ENCODE results near the gene GJA4.
A peak's percentile ranks its signal among the peaks of the same experiment; 100 is the strongest.
"Not testable (repeated sequence)": the region's sequence is repeated elsewhere in the genome, so short reads cannot be mapped to it uniquely, and the experiment has no call there.

Gene GJA4

DNA sequence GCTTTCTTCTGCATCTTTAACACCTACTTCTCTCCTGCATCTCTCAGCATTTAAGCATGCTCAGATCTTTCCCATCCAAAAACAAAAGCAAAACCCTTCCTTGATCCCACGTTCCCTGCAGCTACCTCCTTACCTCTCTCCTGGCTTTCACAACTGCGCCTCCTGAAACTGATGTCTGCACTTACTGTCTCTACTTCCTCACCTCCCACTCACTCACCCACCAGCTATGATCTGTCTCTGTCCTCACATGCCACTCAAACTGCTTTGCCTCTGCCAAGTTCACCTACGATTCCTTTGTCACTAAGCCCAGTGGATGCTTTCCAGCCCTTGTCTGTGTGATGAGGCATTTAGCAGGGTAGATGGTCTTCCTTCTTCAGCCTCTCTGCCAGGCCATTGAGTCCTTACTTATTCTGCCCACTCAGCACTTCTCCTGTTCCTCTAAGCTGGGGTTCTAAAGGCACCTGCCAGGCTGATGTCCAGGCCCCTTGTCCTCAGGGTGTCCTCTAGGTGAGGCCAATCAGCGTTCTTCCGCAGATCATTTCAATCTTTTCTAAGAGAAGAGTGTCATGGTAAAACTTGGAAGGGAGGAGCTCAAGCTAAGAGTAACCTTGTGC lies 21.8 kb upstream of the GJA4 start:
- DNase-seq, result no peak

DNA sequence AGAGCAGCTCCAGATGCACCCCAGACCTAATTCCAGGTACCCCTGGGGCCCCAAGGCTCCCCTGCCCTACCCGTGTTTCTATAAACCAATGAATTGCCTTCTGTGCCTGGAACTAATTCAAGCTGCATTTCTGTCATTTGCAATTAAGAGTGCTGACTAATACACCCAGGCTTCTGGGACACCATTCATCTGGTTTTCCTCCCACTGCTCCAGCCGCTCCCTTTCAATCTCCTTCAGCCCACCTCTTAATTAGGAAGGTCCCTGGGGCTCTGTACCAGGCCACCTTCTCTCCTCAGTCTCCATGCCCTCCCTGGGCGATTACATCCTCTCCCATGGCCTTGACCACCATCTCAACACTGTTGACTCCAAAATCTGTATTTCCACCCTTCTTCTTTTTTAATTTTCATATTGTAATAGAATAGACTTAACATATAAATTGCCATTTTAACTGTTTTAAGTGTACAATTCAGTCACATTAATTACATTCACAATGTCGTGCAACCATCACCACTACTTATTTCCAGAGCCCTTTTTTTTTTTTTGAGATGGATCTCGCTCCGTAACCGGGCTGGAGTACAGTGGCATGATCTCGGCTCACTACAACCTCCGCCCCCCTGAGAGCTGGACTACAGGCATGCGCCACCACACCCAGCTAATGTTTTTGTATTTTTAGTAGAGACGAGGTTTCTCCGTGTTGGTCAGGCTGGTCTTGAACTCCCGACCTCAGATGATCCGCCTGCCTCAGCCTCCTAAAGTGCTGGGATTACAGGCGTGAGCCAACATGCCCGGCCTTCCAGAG lies 21.0 kb upstream of the GJA4 start:
- no peak for DNase-seq

DNA sequence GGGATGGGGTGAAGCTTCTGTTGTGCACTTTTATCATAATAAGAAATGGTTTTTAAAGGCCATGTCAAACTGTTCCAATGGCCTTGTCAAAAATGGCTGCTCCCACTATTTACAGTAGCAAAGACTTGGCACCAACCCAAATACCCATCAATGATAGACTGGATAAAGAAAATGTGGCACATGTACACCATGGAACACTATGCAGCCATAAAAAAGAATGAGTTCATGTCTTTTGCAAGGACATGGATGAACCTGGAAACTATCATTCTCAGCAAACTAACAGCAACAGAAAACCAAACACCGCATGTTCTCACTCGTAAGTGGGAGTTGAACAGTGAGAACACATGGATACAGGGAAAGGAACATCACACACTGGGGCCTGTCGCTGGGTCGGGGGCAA lies 19.7 kb upstream of the GJA4 start:
- DNase-seq, result not testable (repeated sequence)

DNA sequence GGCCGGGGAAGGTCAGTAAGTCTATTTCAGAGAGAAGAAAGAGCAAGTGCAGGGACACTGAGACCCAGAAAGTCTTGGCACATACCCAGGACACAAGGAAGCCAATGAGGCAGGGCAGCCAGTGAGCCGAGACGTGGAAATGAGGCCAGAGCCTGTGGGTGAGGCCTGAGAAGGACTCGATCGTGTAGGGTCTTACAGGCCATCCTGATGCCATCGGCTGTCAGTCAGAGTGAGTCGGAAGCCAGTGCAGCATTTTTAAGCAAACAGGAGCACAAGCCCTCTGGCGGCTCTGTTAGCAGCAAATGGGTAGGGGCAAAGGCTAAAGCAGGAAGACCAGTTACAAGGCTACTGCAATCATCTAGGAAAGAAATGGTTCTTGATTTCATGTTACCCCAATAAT lies 17.8 kb upstream of the GJA4 start:
- no peak for DNase-seq

DNA sequence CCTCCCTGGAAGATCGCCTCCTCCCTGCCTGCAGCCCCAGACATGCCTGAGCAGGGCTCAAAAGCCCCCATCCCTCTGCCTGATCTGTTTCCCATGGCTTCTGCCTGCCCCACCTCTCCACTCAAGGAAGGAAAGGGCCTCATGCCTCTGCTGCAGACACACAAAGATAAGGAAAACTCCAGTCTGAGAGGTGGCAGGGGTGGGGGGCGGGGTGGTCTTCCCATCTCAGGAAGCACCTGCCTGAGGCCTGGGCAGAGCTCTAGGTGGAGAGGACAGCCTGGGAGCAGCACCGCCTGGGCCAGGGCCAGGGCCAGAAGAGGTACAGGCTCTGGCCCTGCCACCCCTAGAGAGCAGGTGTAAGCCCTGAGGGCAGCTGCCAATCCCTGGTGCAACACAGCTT lies 15.9 kb upstream of the GJA4 start:
- no peak for DNase-seq

DNA sequence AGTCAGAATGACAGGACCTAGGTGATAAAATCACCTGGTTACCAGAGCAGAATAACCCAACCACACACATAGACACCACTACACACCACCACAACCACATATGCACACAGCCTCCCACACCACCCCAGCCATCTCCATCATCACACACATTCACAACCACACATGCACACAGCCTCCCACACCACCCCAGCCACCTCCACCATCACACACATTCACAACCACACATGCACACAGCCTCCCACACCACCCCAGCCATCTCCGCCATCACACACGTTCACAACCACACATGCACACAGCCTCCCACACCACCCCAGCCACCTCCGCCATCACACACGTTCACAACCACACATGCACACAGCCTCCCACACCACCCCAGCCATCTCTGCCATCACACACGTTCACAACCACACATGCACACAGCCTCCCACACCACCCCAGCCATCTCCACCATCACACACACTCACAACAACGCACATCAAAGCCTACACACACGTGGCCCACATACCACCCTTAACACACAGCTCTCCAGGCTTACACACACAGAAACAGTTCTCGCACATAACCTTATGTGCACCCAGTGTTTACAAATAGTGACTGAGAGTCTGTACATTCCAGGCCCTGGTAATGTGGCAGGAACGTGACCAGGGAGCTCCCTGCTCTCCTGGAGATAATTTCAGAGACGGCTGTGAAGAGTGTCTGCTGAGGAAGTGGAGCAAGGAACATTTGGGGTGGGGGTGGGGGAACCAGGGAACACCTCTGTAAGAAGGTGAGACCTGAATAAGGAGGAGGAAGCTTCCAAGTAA lies 15.1 kb upstream of the GJA4 start:
- DNase-seq, result no peak

DNA sequence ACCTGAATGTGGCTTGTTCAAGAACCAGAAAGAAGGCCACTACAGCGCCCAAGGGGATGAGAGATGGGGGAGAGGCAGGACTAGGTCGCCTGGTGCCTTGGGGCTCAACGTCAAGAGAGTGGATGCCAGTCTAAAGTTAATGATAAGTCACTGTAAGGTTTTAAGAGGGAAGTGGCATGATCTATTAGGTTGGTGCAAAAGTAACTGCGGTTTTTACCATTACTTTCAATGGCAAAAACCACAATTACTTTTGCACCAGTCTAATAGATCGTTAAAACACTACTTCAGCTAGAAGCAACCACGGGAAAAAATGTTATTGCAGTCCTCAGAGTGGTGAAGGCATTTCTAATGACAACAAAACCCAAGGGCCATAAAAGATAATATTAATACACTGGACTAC lies 14.4 kb upstream of the GJA4 start:
- DNase-seq, result no peak

DNA sequence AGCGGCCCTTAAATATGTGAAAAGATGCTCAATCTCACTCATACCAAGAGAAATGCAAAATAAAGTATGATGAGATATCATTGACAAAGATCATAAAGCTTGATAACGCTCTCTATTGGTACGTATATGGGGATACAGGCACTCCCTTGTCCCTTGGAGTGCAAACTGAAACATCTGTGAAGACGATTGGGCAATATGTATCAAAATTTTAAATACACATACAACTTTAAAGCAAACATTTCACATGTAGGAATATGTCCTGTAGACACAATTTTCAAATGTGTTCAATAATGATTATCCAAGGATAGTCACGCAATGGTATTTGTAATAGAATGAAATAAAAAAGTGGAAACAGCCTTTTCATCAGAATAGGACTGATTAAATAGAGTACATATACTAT lies 13.8 kb upstream of the GJA4 start:
- no peak for DNase-seq

DNA sequence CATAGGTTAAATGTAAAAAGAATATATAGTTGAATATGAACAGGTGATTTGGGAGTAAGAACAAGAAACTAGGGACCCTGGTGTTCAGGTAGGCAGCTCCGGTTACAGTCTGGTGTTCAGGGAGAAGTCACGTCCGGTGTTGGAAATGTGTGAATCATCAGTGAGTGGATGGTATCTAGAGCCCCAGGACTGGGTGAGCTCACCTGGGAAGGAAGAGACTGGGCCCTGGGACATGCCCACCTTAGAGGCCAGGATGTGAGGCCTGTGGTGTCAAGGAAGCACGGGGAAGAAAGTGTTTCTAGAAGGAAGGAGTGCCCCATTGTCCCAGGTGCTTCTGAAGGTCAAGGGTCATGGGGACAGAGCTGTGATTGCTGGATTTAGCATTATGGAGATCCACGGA lies 13.3 kb upstream of the GJA4 start:
- no peak for DNase-seq

DNA sequence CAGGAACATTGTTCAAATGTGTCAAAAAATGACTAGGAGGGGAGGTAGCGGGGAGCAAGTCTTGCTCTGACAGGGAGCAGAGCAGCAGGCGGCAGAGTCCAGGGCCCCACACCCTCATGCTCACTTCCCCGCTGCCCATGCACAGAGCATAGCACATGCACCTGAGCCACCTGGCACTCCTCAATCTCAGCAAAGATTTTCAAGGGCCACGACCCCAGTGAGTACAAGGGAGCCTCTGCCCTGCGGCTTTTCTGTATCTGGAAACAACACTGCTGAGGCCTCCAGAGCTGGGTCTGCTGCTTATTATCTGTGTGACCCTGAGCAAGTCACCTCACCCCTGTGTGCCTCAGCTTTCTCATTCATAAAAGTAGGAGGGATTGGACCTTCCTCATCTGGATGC lies 12.8 kb upstream of the GJA4 start:
- DNase-seq, result no peak

DNA sequence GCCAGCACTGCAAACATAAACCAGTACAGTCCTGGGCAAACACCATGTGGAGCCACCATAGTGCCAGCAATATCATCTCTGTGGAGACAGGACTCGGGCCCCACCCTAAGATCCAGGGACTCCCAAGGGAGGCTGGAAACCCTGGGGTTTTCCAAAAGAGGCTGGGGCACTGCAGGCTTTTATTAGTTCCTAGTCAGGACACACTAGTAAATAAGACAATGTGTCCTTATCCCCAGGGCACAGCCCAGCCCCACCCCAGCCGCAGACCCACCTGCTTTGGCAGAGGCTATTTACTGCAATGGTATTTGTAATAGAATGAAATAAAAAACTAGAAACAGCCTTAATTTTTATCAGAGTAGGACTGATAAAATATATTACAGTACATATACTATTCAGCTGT lies 12.3 kb upstream of the GJA4 start:
- no peak for DNase-seq

DNA sequence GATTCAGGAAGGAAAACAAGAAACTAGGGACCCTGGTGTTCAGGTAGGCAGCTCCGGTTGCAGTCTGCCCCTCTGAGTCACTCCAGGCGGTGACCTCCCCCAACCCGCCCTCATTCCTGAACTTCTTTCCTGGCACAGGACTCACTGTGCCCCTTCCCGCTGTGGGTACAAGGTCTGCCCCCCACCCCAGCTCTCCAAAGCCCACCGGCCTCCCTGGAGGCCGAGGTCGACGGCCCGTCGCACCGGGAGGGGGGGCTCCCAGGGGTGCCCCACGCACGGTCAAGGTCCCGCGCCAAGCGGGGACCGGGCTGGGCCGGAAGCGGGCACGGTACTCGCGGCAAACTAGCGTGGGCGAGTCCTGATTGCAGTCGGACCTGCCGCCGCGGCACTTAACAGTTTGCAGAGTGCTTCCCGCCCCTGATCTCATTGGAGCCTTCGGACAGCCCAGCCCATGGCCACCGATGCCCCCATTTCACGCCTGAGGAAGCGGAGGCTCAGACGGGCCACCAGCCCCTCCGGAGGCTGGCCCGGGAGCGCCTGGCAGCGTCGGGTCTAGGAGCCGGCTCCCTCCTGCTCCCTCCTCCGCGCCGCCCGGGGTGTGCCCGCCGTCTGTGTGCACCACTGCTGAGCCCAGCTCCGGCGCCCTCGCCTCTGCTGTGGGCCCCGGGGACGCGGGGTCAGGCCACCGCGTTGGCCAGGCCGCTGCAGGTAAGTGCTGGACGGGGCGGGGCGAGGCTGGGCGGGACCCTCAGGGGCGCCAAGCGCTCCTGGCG lies 11.5 kb upstream of the GJA4 start, which contains the start of gene GJB3:
TSS of gene GJB3 (plus strand) at position 144 of the 773 bp plus-strand sequence. CDS start 3,549 bp downstream, outside the sequence.
- DNase-seq, result no peak

DNA sequence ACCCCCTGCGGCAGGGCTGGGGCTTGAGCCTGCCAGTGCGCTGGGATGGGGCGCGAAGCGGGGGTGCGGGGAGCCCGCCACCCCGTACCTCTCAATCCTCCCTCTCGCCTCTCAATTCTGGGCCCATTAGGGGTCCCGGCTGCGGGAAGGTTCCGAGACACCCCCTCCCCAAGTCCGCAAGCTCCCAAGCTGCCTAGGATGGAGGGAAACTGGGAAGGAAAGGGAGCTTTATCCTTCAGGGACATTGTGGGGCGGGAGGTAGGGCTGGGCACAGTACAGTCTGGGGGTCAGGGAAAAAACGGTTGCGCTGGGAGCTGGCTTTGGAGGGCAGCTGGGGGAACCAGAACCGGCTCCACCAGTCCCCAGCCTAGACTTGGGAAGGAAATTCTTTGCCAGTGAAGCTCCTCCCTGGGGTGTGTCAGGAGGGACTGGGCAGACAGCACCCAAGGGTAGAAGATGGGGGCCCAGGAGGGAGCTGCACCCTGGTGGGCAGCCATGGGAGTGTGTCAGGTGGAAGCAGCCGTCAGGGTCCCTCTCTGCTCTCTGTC lies 10.9 kb upstream of the GJA4 start:
- no peak for DNase-seq

DNA sequence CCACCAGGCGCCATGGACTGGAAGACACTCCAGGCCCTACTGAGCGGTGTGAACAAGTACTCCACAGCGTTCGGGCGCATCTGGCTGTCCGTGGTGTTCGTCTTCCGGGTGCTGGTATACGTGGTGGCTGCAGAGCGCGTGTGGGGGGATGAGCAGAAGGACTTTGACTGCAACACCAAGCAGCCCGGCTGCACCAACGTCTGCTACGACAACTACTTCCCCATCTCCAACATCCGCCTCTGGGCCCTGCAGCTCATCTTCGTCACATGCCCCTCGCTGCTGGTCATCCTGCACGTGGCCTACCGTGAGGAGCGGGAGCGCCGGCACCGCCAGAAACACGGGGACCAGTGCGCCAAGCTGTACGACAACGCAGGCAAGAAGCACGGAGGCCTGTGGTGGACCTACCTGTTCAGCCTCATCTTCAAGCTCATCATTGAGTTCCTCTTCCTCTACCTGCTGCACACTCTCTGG lies 8.0 kb upstream of the GJA4 start:
- DNase-seq, result no peak

DNA sequence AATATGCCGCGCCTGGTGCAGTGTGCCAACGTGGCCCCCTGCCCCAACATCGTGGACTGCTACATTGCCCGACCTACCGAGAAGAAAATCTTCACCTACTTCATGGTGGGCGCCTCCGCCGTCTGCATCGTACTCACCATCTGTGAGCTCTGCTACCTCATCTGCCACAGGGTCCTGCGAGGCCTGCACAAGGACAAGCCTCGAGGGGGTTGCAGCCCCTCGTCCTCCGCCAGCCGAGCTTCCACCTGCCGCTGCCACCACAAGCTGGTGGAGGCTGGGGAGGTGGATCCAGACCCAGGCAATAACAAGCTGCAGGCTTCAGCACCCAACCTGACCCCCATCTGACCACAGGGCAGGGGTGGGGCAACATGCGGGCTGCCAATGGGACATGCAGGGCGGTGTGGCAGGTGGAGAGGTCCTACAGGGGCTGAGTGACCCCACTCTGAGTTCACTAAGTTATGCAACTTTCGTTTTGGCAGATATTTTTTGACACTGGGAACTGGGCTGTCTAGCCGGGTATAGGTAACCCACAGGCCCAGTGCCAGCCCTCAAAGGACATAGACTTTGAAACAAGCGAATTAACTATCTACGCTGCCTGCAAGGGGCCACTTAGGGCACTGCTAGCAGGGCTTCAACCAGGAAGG lies 7.4 kb upstream of the GJA4 start:
- no peak for DNase-seq

DNA sequence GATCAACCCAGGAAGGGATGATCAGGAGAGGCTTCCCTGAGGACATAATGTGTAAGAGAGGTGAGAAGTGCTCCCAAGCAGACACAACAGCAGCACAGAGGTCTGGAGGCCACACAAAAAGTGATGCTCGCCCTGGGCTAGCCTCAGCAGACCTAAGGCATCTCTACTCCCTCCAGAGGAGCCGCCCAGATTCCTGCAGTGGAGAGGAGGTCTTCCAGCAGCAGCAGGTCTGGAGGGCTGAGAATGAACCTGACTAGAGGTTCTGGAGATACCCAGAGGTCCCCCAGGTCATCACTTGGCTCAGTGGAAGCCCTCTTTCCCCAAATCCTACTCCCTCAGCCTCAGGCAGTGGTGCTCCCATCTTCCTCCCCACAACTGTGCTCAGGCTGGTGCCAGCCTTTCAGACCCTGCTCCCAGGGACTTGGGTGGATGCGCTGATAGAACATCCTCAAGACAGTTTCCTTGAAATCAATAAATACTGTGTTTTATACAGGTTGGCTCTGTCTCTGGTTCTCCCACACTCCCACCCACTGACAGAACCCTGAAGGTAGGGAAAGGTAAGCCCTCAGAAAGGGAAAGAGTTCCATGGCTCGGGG lies 6.8 kb upstream of the GJA4 start:
- DNase-seq, result no peak

DNA sequence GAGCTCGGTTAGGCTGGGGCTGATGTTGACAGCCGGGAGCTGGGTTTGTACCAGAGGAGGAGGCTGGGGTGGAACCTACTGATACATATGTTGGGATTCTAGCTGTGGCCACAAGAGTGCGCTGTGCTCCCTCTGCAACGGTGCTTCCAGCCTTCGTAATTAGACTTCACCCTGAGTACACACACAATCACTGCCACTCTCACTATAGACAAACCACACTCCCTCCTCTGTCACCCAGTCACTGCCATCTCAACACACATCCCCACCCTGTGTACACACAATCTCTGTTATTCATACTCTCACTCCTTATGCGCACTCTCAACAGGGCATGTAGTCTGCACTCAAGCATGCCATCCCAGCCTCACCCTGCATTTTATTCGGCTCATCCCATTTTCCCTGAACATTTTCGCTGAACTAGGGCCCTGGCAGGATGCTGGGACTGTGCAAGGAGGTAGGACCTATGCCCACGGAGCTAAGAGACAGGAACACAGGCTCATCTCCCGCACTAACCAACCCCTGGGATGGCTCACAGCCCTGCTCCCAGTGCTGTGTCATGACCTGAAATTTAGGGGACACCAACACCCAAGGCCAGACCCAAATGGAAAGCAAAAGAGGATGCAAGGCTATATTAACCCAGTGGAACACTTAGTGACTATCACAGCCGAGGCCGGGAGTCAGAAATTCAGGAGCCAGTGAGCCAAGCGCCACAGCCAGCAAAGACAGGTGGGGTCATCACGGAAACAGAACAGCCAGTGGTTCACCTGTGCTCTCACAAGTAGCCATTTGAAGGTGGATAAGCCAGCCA lies 6.1 kb upstream of the GJA4 start:
- peak; percentile 59 for DNase-seq

DNA sequence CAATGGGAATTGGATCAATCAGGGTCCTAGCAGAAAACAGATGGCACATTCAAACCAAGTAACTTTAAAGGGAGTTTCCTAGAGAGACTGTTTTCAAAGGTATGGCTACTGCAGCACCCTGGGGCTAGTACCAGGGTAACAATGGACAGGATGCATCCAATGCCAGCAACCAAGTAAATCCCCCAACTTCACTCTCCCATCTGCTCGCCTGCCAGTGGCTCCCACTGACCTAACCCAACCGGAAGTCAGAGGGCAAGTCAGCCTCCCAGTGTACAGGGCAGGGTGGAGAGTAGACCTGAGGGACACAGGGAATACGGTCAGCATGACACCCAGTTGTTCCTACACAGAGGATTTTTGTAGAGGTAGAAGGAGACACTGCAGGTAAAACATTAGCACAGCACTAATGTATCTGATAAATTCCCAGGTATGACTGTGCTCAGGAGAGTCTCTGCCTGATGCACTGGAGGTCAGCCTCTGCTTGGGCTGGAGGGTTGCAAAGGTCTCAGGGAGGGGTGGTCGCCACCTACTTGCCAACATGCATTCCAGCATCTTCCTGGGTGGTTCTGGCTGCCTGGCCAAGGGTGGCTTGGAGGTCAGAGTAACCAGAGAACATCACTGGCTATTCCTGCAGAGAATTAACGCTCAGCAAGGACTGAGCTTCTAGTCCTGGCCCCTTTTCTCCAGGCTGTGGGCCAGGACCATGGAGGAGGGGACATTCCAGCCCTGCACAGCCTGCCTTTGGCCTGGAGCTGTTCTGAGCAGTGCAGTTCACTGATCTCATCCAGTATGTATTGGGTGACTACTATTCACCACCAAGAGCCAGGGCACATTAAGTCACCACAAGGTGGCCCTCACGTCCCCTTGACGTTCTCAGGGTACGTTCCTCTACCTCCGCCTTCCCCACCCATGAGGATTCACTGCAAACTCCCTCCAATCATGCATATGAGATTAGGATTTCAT lies 5.1 kb upstream of the GJA4 start:
- DNase-seq, result no peak

DNA sequence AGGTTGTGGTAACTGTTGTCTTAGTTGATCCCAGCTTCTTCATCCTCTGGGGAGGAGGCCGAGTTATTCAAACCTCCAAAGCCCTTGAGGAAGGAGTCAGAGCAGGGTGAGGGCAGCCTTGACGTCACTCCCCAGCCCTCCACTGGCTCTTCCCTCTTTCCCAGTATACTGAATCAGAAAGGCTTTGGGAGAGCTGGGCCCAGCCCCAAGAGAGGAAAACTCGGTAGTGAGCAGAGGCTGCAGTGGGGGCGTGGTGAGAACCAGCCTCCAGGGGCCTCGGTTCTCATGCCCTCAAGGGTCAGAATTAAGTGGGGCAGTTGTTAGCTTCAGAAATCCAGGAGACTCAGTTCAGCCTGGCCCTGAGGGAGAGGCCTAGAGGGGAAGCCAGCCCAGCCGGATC lies 1.8 kb upstream of the GJA4 start:
- no peak for DNase-seq

DNA sequence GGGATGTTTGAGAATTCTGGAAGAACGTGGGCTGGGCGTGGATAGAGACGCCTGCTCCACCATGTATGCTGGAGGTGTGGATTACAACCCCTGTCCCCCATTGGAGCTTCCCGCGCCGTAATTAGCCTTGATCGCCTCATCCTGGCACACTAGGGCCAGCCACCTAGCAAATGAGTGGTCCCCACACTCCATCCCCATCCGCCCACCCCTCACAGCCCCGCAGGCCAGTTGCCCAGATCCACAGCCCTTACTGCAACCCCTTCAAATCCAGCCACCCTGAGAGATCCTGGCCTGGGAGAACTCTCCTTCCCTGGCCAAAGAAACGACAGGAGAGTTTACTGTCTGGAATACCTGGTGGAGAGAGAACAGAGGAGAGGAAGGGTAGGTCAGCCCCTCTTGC lies 375 bp upstream of the GJA4 start:
- DNase-seq, result no peak
